SK-N-SH (cell line): ENCODE measurements around the gene HDAC11. TPM values are rescaled to one million over a fixed set of nuclear protein-coding genes. Genes with fewer than 3 reads are reported as not detected.

Source experiments
- CTCF ChIA-PET: fragments of 300-600, 350-600 bp; formaldehyde crosslinking; extraction: SDS; loops from one replicate; lab custom pipeline; 2021; lab: Yijun Ruan, JAX
- POLR2A ChIA-PET: fragments of 350-600 bp; sonication (Branson Sonifier 250); formaldehyde crosslinking; extraction: SDS; loops from one replicate; lab custom pipeline; 2020; ENCODE audit warnings: antibody characterized with exemption, inconsistent platforms; lab: Yijun Ruan, JAX
- DNase-seq: peaks from one replicate; pipeline ENCODE4 v3.0.0; 2012
- H2AFZ ChIP-seq: fragments of 200-600 bp; sonication (generic); 2 replicates; pipeline ENCODE4 v1.8.1; 2016; ENCODE audit warnings: antibody characterized with exemption, mild to moderate bottlenecking, low read depth
- H3F3A ChIP-seq: fragments of 200-600 bp; sonication (generic); replicated peaks from 2 replicates; pipeline ENCODE3; 2016; ENCODE audit warnings: antibody characterized with exemption, mild to moderate bottlenecking; ENCODE audit not compliant: insufficient read depth
- H3K27ac ChIP-seq, 2 experiments: fragments of 200-500 bp in 1 of 2; fragments of 200-600 bp in 1 of 2; sonication (Bioruptor generic) in 1 of 2; sonication (generic), shearing (Covaris generic) in 1 of 2; 2 replicates each; pipeline versions ENCODE4 v1.5.1 to v1.6.1; 2014 to 2016; ENCODE audit warnings: low read depth in 2 of 2, inconsistent platforms in 1 of 2, low read length in 1 of 2, mild to moderate bottlenecking in 1 of 2, mixed read lengths in 1 of 2
- H3K27me3 ChIP-seq: fragments of 200-600 bp; sonication (generic), shearing (Covaris generic); 2 replicates; pipeline ENCODE4 v1.6.1; 2016; ENCODE audit warnings: mixed run types; ENCODE audit not compliant: insufficient read depth
- H3K36me3 ChIP-seq, 2 experiments: fragments of 200-500 bp in 1 of 2; fragments of 200-600 bp in 1 of 2; sonication (Bioruptor generic) in 1 of 2; sonication (generic) in 1 of 2; replicated peaks in 1 of 2; 2 replicates each; pipeline versions ENCODE3 to v1.5.1; 2014 to 2016; ENCODE audit warnings: low read length in 1 of 2, mild to moderate bottlenecking in 1 of 2; ENCODE audit not compliant: insufficient read depth in 2 of 2, control insufficient read depth in 1 of 2
- H3K4me1 ChIP-seq, 2 experiments: fragments of 200-500 bp in 1 of 2; fragments of 200-600 bp in 1 of 2; sonication (Bioruptor generic) in 1 of 2; sonication (generic), shearing (Covaris generic) in 1 of 2; 2 replicates each; pipeline versions ENCODE4 v1.5.1 to v1.6.1; 2014 to 2016; ENCODE audit warnings: low read depth in 1 of 2, low read length in 1 of 2, mixed run types in 1 of 2; ENCODE audit not compliant: insufficient read depth in 2 of 2, control insufficient read depth in 1 of 2
- H3K4me2 ChIP-seq: fragments of 200-600 bp; sonication (generic), shearing (Covaris generic); 2 replicates; pipeline ENCODE4 v1.6.1; 2017; ENCODE audit warnings: mixed run types
- H3K4me3 ChIP-seq, 2 experiments: fragments of 200-500 bp in 1 of 2; fragments of 200-600 bp in 1 of 2; sonication (Bioruptor generic) in 1 of 2; sonication (generic), shearing (Covaris generic) in 1 of 2; 2 replicates each; pipeline versions ENCODE4 v1.5.1 to v1.8.1; 2014 to 2016; ENCODE audit warnings: low read depth in 2 of 2, inconsistent platforms in 1 of 2, low read length in 1 of 2, mild to moderate bottlenecking in 1 of 2, mixed read lengths in 1 of 2, moderate library complexity in 1 of 2
- H3K79me2 ChIP-seq: fragments of 200-600 bp; sonication (generic); 2 replicates; pipeline ENCODE4 v1.8.1; 2017; ENCODE audit warnings: mild to moderate bottlenecking; ENCODE audit not compliant: insufficient read depth
- H3K9ac ChIP-seq: fragments of 200-600 bp; sonication (generic); 2 replicates; pipeline ENCODE4 v1.6.1; 2017; ENCODE audit warnings: mixed run types
- H3K9me2 ChIP-seq: fragments of 200-600 bp; sonication (generic); 2 replicates; pipeline ENCODE4 v1.6.1; 2017; ENCODE audit warnings: mixed run types
- H3K9me3 ChIP-seq: fragments of 200-600 bp; sonication (generic); 2 replicates; pipeline ENCODE4 v1.6.1; 2017; ENCODE audit warnings: mixed run types, mild to moderate bottlenecking, moderate library complexity
- H4K20me1 ChIP-seq: fragments of 200-600 bp; sonication (generic); 2 replicates; pipeline ENCODE4 v1.6.1; 2017; ENCODE audit warnings: mild to moderate bottlenecking, mixed run types; ENCODE audit not compliant: insufficient read depth
- ELF1 ChIP-seq: IDR thresholded peaks from 2 replicates; pipeline ENCODE4 v1.4.0; 2012
- IRF3 ChIP-seq: fragments of 150-350 bp; IDR thresholded peaks from 2 replicates; pipeline ENCODE4 v1.6.1; 2016; ENCODE audit warnings: mild to moderate bottlenecking, low read depth, low read length
- JUND ChIP-seq: IDR thresholded peaks from 2 replicates; pipeline ENCODE4 v1.4.0; 2012
- MXI1 ChIP-seq: IDR thresholded peaks from 2 replicates; pipeline ENCODE4 v1.6.1; 2012; ENCODE audit warnings: mild to moderate bottlenecking, low read depth, low read length, improper control_type of control experiment
- NFIC ChIP-seq: IDR thresholded peaks from 2 replicates; pipeline ENCODE4 v1.4.0; 2012; ENCODE audit warnings: borderline replicate concordance
- NRF1 ChIP-seq: IDR thresholded peaks from 2 replicates; pipeline ENCODE4 v1.6.1; 2012; ENCODE audit warnings: low read depth, mild to moderate bottlenecking, low read length
- POLR2AphosphoS5 ChIP-seq: IDR thresholded peaks from 2 replicates; pipeline ENCODE4 v1.6.1; 2012; ENCODE audit warnings: low read depth, low read length
- RCOR1 ChIP-seq: fragments of 150-350 bp; IDR thresholded peaks from 2 replicates; pipeline ENCODE4 v1.6.1; 2017; ENCODE audit warnings: antibody characterized with exemption, low read length
- RXRA ChIP-seq: IDR thresholded peaks from 2 replicates; pipeline ENCODE4 v1.4.0; 2012; ENCODE audit warnings: low read depth, mild to moderate bottlenecking, borderline replicate concordance
- SIN3A ChIP-seq: IDR thresholded peaks from 2 replicates; pipeline ENCODE4 v1.6.1; 2012; ENCODE audit warnings: low read depth, mild to moderate bottlenecking, low read length, moderate library complexity, borderline replicate concordance
- SMC3 ChIP-seq: IDR thresholded peaks from 2 replicates; pipeline ENCODE4 v1.6.1; 2012; ENCODE audit warnings: low read depth, low read length, improper control_type of control experiment
- TAF1 ChIP-seq: IDR thresholded peaks from 2 replicates; pipeline ENCODE4 v1.6.1; 2012; ENCODE audit warnings: low read depth, mild to moderate bottlenecking, low read length, moderate library complexity, borderline replicate concordance
- YY1 ChIP-seq: IDR thresholded peaks from 2 replicates; pipeline ENCODE4 v1.4.0; 2012; ENCODE audit warnings: low read depth, mild to moderate bottlenecking
- ZBTB33 ChIP-seq: IDR thresholded peaks from 2 replicates; pipeline ENCODE4 v1.4.0; 2012; ENCODE audit warnings: low read depth, borderline replicate concordance
- WGBS: methylation state at CpG from one replicate; pipeline ENCODE4 v1.1.6; 2017; ENCODE audit warnings: low lambda C conversion rate; 5-methylcytosine and 5-hydroxymethylcytosine counted together
- polyA plus RNA-seq, 3 experiments: library from polyadenylated mRNA; depleted of rRNA; stranded (reverse); fragments of >200 nt; gene quantifications; 2 replicates each; pipeline ENCODE4 v1.2.3, GENCODE V29; 2012
- TF ChIP-seq, protein P1 (sequence below): IDR thresholded peaks from 2 replicates; pipeline ENCODE4 v1.6.1; 2012; ENCODE audit warnings: mild to moderate bottlenecking, low read depth, low read length, moderate library complexity
- TF ChIP-seq, protein P2 (sequence below): fragments of 200-600 bp; sonication (generic); IDR thresholded peaks from 2 replicates; pipeline ENCODE4 v1.6.1; 2017; ENCODE audit warnings: antibody characterized with exemption, mild to moderate bottlenecking, moderate library complexity
- TF ChIP-seq, protein P3 (sequence below): fragments of 150-350 bp; IDR thresholded peaks from 2 replicates; pipeline ENCODE4 v1.6.1; 2017; ENCODE audit warnings: antibody characterized with exemption, low read length, low read depth, borderline replicate concordance

The HDAC11 gene
- polyA plus RNA-seq, 1 of the 3 experiments (the other 2 are of a cell fraction): 17.5 TPM

DNA sequence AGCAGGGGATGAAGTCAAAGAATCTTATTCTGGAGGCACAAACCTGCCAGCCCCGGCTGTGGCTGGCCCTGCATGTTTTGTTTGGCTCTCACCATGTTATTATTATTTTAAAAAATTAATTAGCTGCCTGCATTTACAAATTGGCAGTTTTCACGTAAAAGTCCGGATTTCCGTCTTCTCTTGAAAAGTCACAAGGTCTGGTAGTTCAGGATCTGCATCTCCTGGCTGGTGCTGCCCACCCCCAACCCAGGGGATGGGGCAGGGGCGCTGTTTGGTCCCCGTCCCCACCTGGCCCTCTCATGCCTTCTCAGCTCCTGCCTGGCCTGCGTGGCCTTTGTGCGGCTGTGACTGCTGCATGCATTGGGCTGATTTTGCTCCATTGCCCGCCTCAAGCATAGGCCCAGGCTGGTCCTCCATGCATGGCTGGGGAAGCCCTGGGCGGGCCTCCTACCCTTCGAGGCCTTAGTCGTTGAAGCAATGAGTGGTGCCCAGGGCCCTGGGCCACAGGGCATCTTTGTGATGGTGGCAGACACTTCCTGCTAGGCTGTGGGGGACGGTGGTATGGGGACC is 70.8 kb downstream of the HDAC11 start:
- Histone ChIP-seq H2AFZ (no peak overlapping the region), H3K79me2 (no peaks in the 10 kb centered on the region), H3K4me2 (no peak overlapping the region), H3K27ac (no peak overlapping the region), H3F3A (no peaks in the 10 kb centered on the region), H3K36me3 (no peaks in the 10 kb centered on the region), H3K9ac (no peak overlapping the region), H4K20me1 (no peaks in the 10 kb centered on the region), H3K27me3 (no peaks in the 10 kb centered on the region), H3K9me2 (no peaks in the 10 kb centered on the region), H3K9me3 (no peaks in the 10 kb centered on the region), H3K4me1 (peaks cover 0 to 35% of the 10 kb centered on the region in 2 experiments; a peak in 1 of 4 replicates), H3K4me3 (no peak overlapping the region)
- 97% methylated on average over 8 of the region's 13 CpGs for WGBS
- POLR2A ChIA-PET: interaction anchor here (1.1 kb wide), 1 partner anchor 13 kb away, joined by 3 read pairs; no protein-coding TSS in a partner anchor
- TF ChIP-seq, protein P1, sequence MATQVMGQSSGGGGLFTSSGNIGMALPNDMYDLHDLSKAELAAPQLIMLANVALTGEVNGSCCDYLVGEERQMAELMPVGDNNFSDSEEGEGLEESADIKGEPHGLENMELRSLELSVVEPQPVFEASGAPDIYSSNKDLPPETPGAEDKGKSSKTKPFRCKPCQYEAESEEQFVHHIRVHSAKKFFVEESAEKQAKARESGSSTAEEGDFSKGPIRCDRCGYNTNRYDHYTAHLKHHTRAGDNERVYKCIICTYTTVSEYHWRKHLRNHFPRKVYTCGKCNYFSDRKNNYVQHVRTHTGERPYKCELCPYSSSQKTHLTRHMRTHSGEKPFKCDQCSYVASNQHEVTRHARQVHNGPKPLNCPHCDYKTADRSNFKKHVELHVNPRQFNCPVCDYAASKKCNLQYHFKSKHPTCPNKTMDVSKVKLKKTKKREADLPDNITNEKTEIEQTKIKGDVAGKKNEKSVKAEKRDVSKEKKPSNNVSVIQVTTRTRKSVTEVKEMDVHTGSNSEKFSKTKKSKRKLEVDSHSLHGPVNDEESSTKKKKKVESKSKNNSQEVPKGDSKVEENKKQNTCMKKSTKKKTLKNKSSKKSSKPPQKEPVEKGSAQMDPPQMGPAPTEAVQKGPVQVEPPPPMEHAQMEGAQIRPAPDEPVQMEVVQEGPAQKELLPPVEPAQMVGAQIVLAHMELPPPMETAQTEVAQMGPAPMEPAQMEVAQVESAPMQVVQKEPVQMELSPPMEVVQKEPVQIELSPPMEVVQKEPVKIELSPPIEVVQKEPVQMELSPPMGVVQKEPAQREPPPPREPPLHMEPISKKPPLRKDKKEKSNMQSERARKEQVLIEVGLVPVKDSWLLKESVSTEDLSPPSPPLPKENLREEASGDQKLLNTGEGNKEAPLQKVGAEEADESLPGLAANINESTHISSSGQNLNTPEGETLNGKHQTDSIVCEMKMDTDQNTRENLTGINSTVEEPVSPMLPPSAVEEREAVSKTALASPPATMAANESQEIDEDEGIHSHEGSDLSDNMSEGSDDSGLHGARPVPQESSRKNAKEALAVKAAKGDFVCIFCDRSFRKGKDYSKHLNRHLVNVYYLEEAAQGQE: no peak
- no peak for TF ChIP-seq TAF1
- TF ChIP-seq MXI1: no peak
- no peak for TF ChIP-seq RCOR1
- no peak for TF ChIP-seq NRF1
- TF ChIP-seq YY1: no peak
- TF ChIP-seq JUND: no peak
- TF ChIP-seq IRF3: no peak
- no peak for TF ChIP-seq ZBTB33
- TF ChIP-seq RXRA: no peak
- TF ChIP-seq NFIC: no peak
- TF ChIP-seq, protein P2, sequence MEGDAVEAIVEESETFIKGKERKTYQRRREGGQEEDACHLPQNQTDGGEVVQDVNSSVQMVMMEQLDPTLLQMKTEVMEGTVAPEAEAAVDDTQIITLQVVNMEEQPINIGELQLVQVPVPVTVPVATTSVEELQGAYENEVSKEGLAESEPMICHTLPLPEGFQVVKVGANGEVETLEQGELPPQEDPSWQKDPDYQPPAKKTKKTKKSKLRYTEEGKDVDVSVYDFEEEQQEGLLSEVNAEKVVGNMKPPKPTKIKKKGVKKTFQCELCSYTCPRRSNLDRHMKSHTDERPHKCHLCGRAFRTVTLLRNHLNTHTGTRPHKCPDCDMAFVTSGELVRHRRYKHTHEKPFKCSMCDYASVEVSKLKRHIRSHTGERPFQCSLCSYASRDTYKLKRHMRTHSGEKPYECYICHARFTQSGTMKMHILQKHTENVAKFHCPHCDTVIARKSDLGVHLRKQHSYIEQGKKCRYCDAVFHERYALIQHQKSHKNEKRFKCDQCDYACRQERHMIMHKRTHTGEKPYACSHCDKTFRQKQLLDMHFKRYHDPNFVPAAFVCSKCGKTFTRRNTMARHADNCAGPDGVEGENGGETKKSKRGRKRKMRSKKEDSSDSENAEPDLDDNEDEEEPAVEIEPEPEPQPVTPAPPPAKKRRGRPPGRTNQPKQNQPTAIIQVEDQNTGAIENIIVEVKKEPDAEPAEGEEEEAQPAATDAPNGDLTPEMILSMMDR: no peak
- no peak for TF ChIP-seq SIN3A
- TF ChIP-seq POLR2AphosphoS5: no peak
- TF ChIP-seq ELF1: no peak
- TF ChIP-seq SMC3: no peak
- TF ChIP-seq, protein P3, sequence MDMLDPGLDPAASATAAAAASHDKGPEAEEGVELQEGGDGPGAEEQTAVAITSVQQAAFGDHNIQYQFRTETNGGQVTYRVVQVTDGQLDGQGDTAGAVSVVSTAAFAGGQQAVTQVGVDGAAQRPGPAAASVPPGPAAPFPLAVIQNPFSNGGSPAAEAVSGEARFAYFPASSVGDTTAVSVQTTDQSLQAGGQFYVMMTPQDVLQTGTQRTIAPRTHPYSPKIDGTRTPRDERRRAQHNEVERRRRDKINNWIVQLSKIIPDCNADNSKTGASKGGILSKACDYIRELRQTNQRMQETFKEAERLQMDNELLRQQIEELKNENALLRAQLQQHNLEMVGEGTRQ: no peak
- CTCF ChIA-PET: interaction anchor here (0.8 to 1.8 kb wide), 4 partner anchors 10 to 97 kb away, joined by 3 to 7 read pairs (median 4); no protein-coding TSS in a partner anchor
- no peak for DNase-seq
